Duodenal mucosa (tissue), 2 donors: Measurements from ENCODE around the gene L1CAM.
A peak's percentile ranks its signal among the peaks of the same experiment; 100 is the strongest.

ENCODE experiments used
- H3K27ac ChIP-seq: one replicate; pipeline ENCODE4 v1.7.0; 2013; ENCODE audit warnings: low read depth, low read length
- H3K27me3 ChIP-seq, 2 donors: one replicate each; pipeline ENCODE4 v1.7.0; 2013; ENCODE audit warnings: low read length in 2 of 2, control low read depth in 1 of 2; ENCODE audit not compliant: insufficient read depth in 2 of 2, control insufficient read depth in 1 of 2
- H3K36me3 ChIP-seq, 2 donors: one replicate each; pipeline ENCODE4 v1.7.0; 2013; ENCODE audit warnings: low read length in 2 of 2, control low read depth in 1 of 2; ENCODE audit not compliant: insufficient read depth in 2 of 2, control insufficient read depth in 1 of 2
- H3K4me1 ChIP-seq, 2 donors: one replicate each; pipeline ENCODE4 v1.7.0; 2013; ENCODE audit warnings: low read length in 2 of 2, control low read depth in 1 of 2; ENCODE audit not compliant: insufficient read depth in 2 of 2, control insufficient read depth in 1 of 2
- H3K4me3 ChIP-seq, 2 donors: one replicate each; pipeline ENCODE4 v1.7.0; 2013; ENCODE audit warnings: low read length in 2 of 2, low read depth in 1 of 2
- H3K9ac ChIP-seq, 2 donors: one replicate each; pipeline ENCODE4 v1.7.0; 2013; ENCODE audit warnings: low read length in 2 of 2, low read depth in 1 of 2
- H3K9me3 ChIP-seq, 2 donors: one replicate each; pipeline ENCODE4 v1.7.0; 2013; ENCODE audit warnings: low read length in 2 of 2, control low read depth in 1 of 2; ENCODE audit not compliant: control insufficient read depth in 1 of 2

L1CAM gene

GRCh38 chrX:153829799-153830639 lies 56.0 kb downstream of the L1CAM start, which contains the start of gene PDZD4:
TSS of gene PDZD4 (minus strand) at chrX:153830544. CDS start at chrX:153830298, 246 bp downstream.
- H3K4me3 ChIP-seq = peak within 1 kb of the TSS in 1 of 2 donors; percentile 29
- no peak within 1 kb of the TSS for H3K9ac ChIP-seq
- H3K4me1 ChIP-seq = peaks cover 0 to 8% of the 10 kb centered on the region in 2 donors
- peaks cover 0 to 14% of the 10 kb centered on the region in 2 donors for H3K27me3 ChIP-seq
- no peak within 1 kb of the TSS for H3K27ac ChIP-seq
- H3K36me3 ChIP-seq = no peaks in the 10 kb centered on the region
- H3K9me3 ChIP-seq = no peaks in the 10 kb centered on the region

- Histone ChIP-seq H3K4me3 (peak overlapping the region in 1 of 2 donors; percentile 29), H3K9me3 (no peaks in the 10 kb centered on the region), H3K36me3 (no peaks in the 10 kb centered on the region), H3K27me3 (peaks cover 0 to 14% of the 10 kb centered on the region in 2 donors), H3K9ac (no peak overlapping the region), H3K4me1 (peaks cover 0 to 8% of the 10 kb centered on the region in 2 donors), H3K27ac (no peak overlapping the region)
These were observed 56.5 kb downstream of the L1CAM start for GRCh38 chrX:153829549-153829798.

- Histone ChIP-seq H3K4me3 (peak overlapping the region in 1 of 2 donors; percentile 29), H3K36me3 (no peaks in the 10 kb centered on the region), H3K27ac (no peak overlapping the region), H3K4me1 (peaks cover 0 to 8% of the 10 kb centered on the region in 2 donors), H3K9ac (no peak overlapping the region), H3K27me3 (peaks cover 0 to 14% of the 10 kb centered on the region in 2 donors), H3K9me3 (no peaks in the 10 kb centered on the region)
These were observed 57.0 kb downstream of the L1CAM start for GRCh38 chrX:153828723-153829548.

- Histone ChIP-seq H3K9ac (no peak overlapping the region), H3K27ac (no peak overlapping the region), H3K4me1 (peaks cover 0 to 8% of the 10 kb centered on the region in 2 donors), H3K27me3 (peaks cover 0 to 14% of the 10 kb centered on the region in 2 donors), H3K9me3 (no peaks in the 10 kb centered on the region), H3K4me3 (no peak overlapping the region), H3K36me3 (no peaks in the 10 kb centered on the region)
These were observed 57.7 kb downstream of the L1CAM start for GRCh38 chrX:153828308-153828707.

GRCh38 chrX:153827903-153828302 lies 58.1 kb downstream of the L1CAM start:
- no peak overlapping the region for H3K27ac ChIP-seq
- H3K9ac ChIP-seq = no peak overlapping the region
- H3K4me1 ChIP-seq = peaks cover 0 to 8% of the 10 kb centered on the region in 2 donors
- H3K9me3 ChIP-seq = no peaks in the 10 kb centered on the region
- H3K4me3 ChIP-seq = no peak overlapping the region
- no peaks in the 10 kb centered on the region for H3K36me3 ChIP-seq
- peaks cover 0 to 14% of the 10 kb centered on the region in 2 donors for H3K27me3 ChIP-seq

- Histone ChIP-seq H3K9me3 (no peaks in the 10 kb centered on the region), H3K4me1 (peaks cover 0 to 8% of the 10 kb centered on the region in 2 donors), H3K27ac (no peak overlapping the region), H3K9ac (no peak overlapping the region), H3K27me3 (peaks cover 0 to 12% of the 10 kb centered on the region in 2 donors), H3K36me3 (no peaks in the 10 kb centered on the region), H3K4me3 (no peak overlapping the region)
These were observed 59.0 kb downstream of the L1CAM start for GRCh38 chrX:153827016-153827415.

- peaks cover 0 to 8% of the 10 kb centered on the region in 2 donors for H3K4me1 ChIP-seq
- H3K9me3 ChIP-seq = no peaks in the 10 kb centered on the region
- H3K27ac ChIP-seq = no peak overlapping the region
- peaks cover 0 to 8% of the 10 kb centered on the region in 2 donors for H3K27me3 ChIP-seq
- no peak overlapping the region for H3K9ac ChIP-seq
- no peak overlapping the region for H3K4me3 ChIP-seq
- H3K36me3 ChIP-seq = no peaks in the 10 kb centered on the region
These were observed 60.9 kb downstream of the L1CAM start for GRCh38 chrX:153825042-153825441.

GRCh38 chrX:153824348-153824747 lies 61.6 kb downstream of the L1CAM start:
- Histone ChIP-seq H3K4me3 (no peak overlapping the region), H3K36me3 (no peaks in the 10 kb centered on the region), H3K27me3 (peaks cover 0 to 8% of the 10 kb centered on the region in 2 donors), H3K9me3 (no peaks in the 10 kb centered on the region), H3K9ac (no peak overlapping the region), H3K4me1 (peaks cover 0 to 8% of the 10 kb centered on the region in 2 donors), H3K27ac (no peak overlapping the region)

GRCh38 chrX:153821066-153821465 lies 64.9 kb downstream of the L1CAM start:
- Histone ChIP-seq H3K36me3 (no peaks in the 10 kb centered on the region), H3K4me3 (no peak overlapping the region), H3K9ac (no peak overlapping the region), H3K4me1 (peaks cover 0 to 7% of the 10 kb centered on the region in 2 donors), H3K27ac (no peak overlapping the region), H3K9me3 (no peaks in the 10 kb centered on the region), H3K27me3 (peaks cover 0 to 3% of the 10 kb centered on the region in 2 donors)

GRCh38 chrX:153820601-153821000 lies 65.4 kb downstream of the L1CAM start:
- Histone ChIP-seq H3K4me1 (peaks cover 0 to 7% of the 10 kb centered on the region in 2 donors), H3K36me3 (no peaks in the 10 kb centered on the region), H3K27ac (no peak overlapping the region), H3K27me3 (peaks cover 0 to 3% of the 10 kb centered on the region in 2 donors), H3K4me3 (no peak overlapping the region), H3K9me3 (no peaks in the 10 kb centered on the region), H3K9ac (no peak overlapping the region)
